Ovary (tissue), 9 donors: Measurements from ENCODE around the gene FHOD3. TPM values are rescaled to one million over a fixed set of nuclear protein-coding genes. Genes with fewer than 3 reads are reported as not detected.

Experiments used
- DNase-seq, 5 donors: peaks; one replicate each; pipeline ENCODE4 v3.0.0-alpha.2; 2019 to 2020
- H3K27ac ChIP-seq, 2 donors: fragments of 200-600 bp; one replicate each; pipeline versions ENCODE4 v1.5.1 to v1.8.0; 2019 to 2022
- H3K27me3 ChIP-seq: fragments of 200-600 bp; one replicate; pipeline ENCODE4 v1.8.0; 2022
- H3K36me3 ChIP-seq: fragments of 200-600 bp; sonication (generic); one replicate; pipeline ENCODE4 v1.5.1; 2019
- H3K4me1 ChIP-seq: one replicate; pipeline ENCODE4 v1.8.1; 2013; ENCODE audit warnings: mild to moderate bottlenecking, moderate library complexity; ENCODE audit not compliant: insufficient read depth
- H3K4me3 ChIP-seq: fragments of 200-600 bp; sonication (generic); one replicate; pipeline ENCODE4 v1.5.1; 2017
- H3K9me3 ChIP-seq, 2 donors: fragments of 200-600 bp in 1 of 2; sonication (generic) in 1 of 2; one replicate each; pipeline versions ENCODE4 v1.5.1 to v1.8.1; 2013 to 2019; ENCODE audit warnings: mild to moderate bottlenecking in 1 of 2, moderate library complexity in 1 of 2
- CTCF ChIP-seq, 3 donors: fragments of 450-650 bp in 2 of 3; fragments of 200-600 bp in 1 of 3; IDR thresholded peaks; one replicate each; pipeline versions ENCODE4 v1.5.1 to v1.8.0; 2016 to 2022; ENCODE audit warnings: antibody characterized with exemption in 3 of 3, mild to moderate bottlenecking in 1 of 3
- EP300 ChIP-seq: sonication (generic); formaldehyde crosslinking; IDR thresholded peaks from one replicate; pipeline ENCODE4 v1.6.1; 2017; ENCODE audit warnings: antibody characterized with exemption
- POLR2A ChIP-seq: fragments of 450-650 bp; IDR thresholded peaks from one replicate; pipeline ENCODE4 v1.6.1; 2017; ENCODE audit warnings: antibody characterized with exemption, mild to moderate bottlenecking, moderate library complexity
- WGBS, 3 donors: extraction: QIAGEN DNeasy Blood & Tissue Kit in 1 of 3; methylation state at CpG; one replicate each; pipeline versions ENCODE4 v1.1.5 to v1.1.7; 2013 to 2017; 5-methylcytosine and 5-hydroxymethylcytosine counted together
- intact Hi-C, 4 donors: fragments of 100-400 bp; cut with DNase I; formaldehyde crosslinking; loops; one replicate each; pipeline versions ENCODE4 v1.11.0 to v1.15.1; 2022 to 2023
- polyA plus RNA-seq, 2 donors: library from polyadenylated mRNA; stranded (reverse); fragments of 200-250 nt in 1 of 2; fragments of 350-450 nt in 1 of 2; fragmentation: Illumina TruSeq in 1 of 2; extraction: RNeasy Lipid Tissue Mini Kit (QIAGEN cat#74804) in 1 of 2; gene quantifications; one replicate each; pipeline ENCODE4 v1.2.3, GENCODE V29; 2013 to 2014
- total RNA-seq, 7 donors: library from RNA; depleted of rRNA in 2 of 7; stranded (reverse); fragments of >200 nt in 2 of 7; fragmentation: NEBNext Ultra II Directional in 3 of 7; extraction: Animal tissue kit (Norgen Biotek cat#: 25700) in 3 of 7; gene quantifications; one replicate each; pipeline versions ENCODE4 v1.1.0 to v1.2.4, GENCODE V29; 2016 to 2023
- donor health status: DM: no; HTN: no; CAD: no; lungs with moderate emphysema.
- donor health status: DM: no; HTN: no; CAD: no.
- donor health status: Bipolar disorder and iron deficiency.
- donor health status: DM: yes; HTN: yes; CAD: no.
- donor health status: DM: no; HTN: no; CAD: no.
- donor health status: DM: yes; HTN: yes; CAD: no.

The FHOD3 gene
- total and polyA plus RNA-seq, 9 donors = 3.5 to 62.5 (median 11.0) TPM

GRCh38 chr18:36640021-36640952 is 342.8 kb downstream of the FHOD3 start:
- no peaks in the 10 kb centered on the region for H3K27me3 ChIP-seq
- H3K9me3 ChIP-seq = no peaks in the 10 kb centered on the region
- intact Hi-C loops = no loop called here
- DNase-seq = no peak
- no peak for TF ChIP-seq POLR2A
- TF ChIP-seq CTCF (IDR thresholded peaks at IDR 0.05) = no peak
- no peak for TF ChIP-seq EP300
- H3K4me1 ChIP-seq = no peaks in the 10 kb centered on the region
- no peak overlapping the region for H3K27ac ChIP-seq
- H3K4me3 ChIP-seq = no peak overlapping the region
- WGBS, 3 donors = 47 to 77% (median 58%) methylated on average over 8 of the region's 8 CpGs
- no peaks in the 10 kb centered on the region for H3K36me3 ChIP-seq

- Histone ChIP-seq H3K4me3 (no peak overlapping the region), H3K36me3 (no peaks in the 10 kb centered on the region), H3K27ac (no peak overlapping the region), H3K27me3 (no peaks in the 10 kb centered on the region), H3K4me1 (no peaks in the 10 kb centered on the region), H3K9me3 (no peaks in the 10 kb centered on the region)
- TF ChIP-seq EP300 (no peak), CTCF (IDR thresholded peaks at IDR 0.05) (no peak), POLR2A (no peak)
- DNase-seq = no peak
- intact Hi-C loops = no loop called here
- WGBS, 3 donors = 68 to 78% (median 77%) methylated on average over 3 of the region's 3 CpGs
These were observed 345.5 kb downstream of the FHOD3 start for GRCh38 chr18:36643061-36643460.

- DNase-seq = no peak
- WGBS, 3 donors = 81 to 89% (median 88%) methylated on average over 3 of the region's 3 CpGs
- H3K9me3 ChIP-seq = no peaks in the 10 kb centered on the region
- no peaks in the 10 kb centered on the region for H3K4me1 ChIP-seq
- no peaks in the 10 kb centered on the region for H3K27me3 ChIP-seq
- no peak overlapping the region for H3K4me3 ChIP-seq
- TF ChIP-seq POLR2A = no peak
- TF ChIP-seq EP300 = no peak
- no peak for TF ChIP-seq CTCF (IDR thresholded peaks at IDR 0.05)
- intact Hi-C loops = no loop called here
- H3K27ac ChIP-seq = no peak overlapping the region
- H3K36me3 ChIP-seq = no peaks in the 10 kb centered on the region
These were observed 351.3 kb downstream of the FHOD3 start for GRCh38 chr18:36648803-36649202.

- no peaks in the 10 kb centered on the region for H3K27me3 ChIP-seq
- WGBS, 3 donors = 89 to 96% (median 91%) methylated on average over 3 of the region's 3 CpGs
- no peak for DNase-seq
- H3K4me1 ChIP-seq = no peaks in the 10 kb centered on the region
- no peaks in the 10 kb centered on the region for H3K36me3 ChIP-seq
- no peak overlapping the region for H3K27ac ChIP-seq
- H3K4me3 ChIP-seq = no peak overlapping the region
- H3K9me3 ChIP-seq = no peaks in the 10 kb centered on the region
- no peak for TF ChIP-seq EP300
- TF ChIP-seq CTCF (IDR thresholded peaks at IDR 0.05) = no peak
- no peak for TF ChIP-seq POLR2A
- intact Hi-C loops = no loop called here
These were observed 351.7 kb downstream of the FHOD3 start for GRCh38 chr18:36649205-36649604.
